Upper lobe of left lung (tissue), 6 donors: ENCODE measurements around the gene DUS1L. TPM values are rescaled to one million over a fixed set of nuclear protein-coding genes. Genes with fewer than 3 reads are reported as not detected.

Source experiments
- ATAC-seq, 2 donors: fragments of 200-7000 bp; cut with Tn5 transposase; one replicate each; pipeline ENCODE4 v1.9.1; 2022; ENCODE audit warnings: mild to moderate bottlenecking in 2 of 2, moderate library complexity in 2 of 2; ENCODE audit not compliant: low FRiP score in 2 of 2
- DNase-seq, 2 donors: peaks; one replicate each; pipeline ENCODE4 v3.0.0-alpha.2; 2019 to 2020
- H3K27ac ChIP-seq, 4 donors: fragments of 200-600 bp; sonication (generic); one replicate each; pipeline ENCODE4 v1.5.1; 2016 to 2019
- H3K27me3 ChIP-seq, 4 donors: fragments of 200-600 bp; sonication (generic); one replicate each; pipeline ENCODE4 v1.5.1; 2017 to 2019
- H3K36me3 ChIP-seq, 4 donors: fragments of 200-600 bp; sonication (generic); one replicate each; pipeline ENCODE4 v1.5.1; 2016 to 2019
- H3K4me1 ChIP-seq, 4 donors: fragments of 200-600 bp; sonication (generic); one replicate each; pipeline ENCODE4 v1.5.1; 2018 to 2019
- H3K4me3 ChIP-seq, 4 donors: fragments of 200-600 bp; sonication (generic); one replicate each; pipeline ENCODE4 v1.5.1; 2017 to 2019; ENCODE audit warnings: mild to moderate bottlenecking in 2 of 4, moderate library complexity in 1 of 4
- H3K9me3 ChIP-seq, 4 donors: fragments of 200-600 bp; sonication (generic); one replicate each; pipeline ENCODE4 v1.5.1; 2018 to 2019
- EP300 ChIP-seq, 4 donors: sonication (generic); formaldehyde crosslinking; IDR thresholded peaks; one replicate each; pipeline ENCODE4 v1.5.1; 2017; ENCODE audit warnings: antibody characterized with exemption in 4 of 4, control low read depth in 2 of 4
- POLR2A ChIP-seq, 4 donors: fragments of 450-650 bp; IDR thresholded peaks; one replicate each; pipeline ENCODE4 v1.5.1; 2016 to 2017; ENCODE audit warnings: antibody characterized with exemption in 4 of 4, mild to moderate bottlenecking in 2 of 4
- POLR2AphosphoS5 ChIP-seq, 2 donors: sonication (generic); formaldehyde crosslinking; IDR thresholded peaks; one replicate each; pipeline ENCODE4 v1.5.1; 2017; ENCODE audit warnings: antibody characterized with exemption in 2 of 2
- WGBS, 2 donors: methylation state at CpG; one replicate each; pipeline ENCODE4 v1.1.5; 2017 to 2018; 5-methylcytosine and 5-hydroxymethylcytosine counted together
- total RNA-seq, 6 donors: library from RNA; depleted of rRNA in 4 of 6; stranded (reverse); fragments of >200 nt in 4 of 6; gene quantifications; one replicate each; pipeline versions ENCODE4 v1.1.0 to v1.2.1, GENCODE V29; 2016 to 2021
- TF ChIP-seq, protein P1 (sequence below), 6 experiments: fragments of 450-650 bp in 4 of 6; fragments of 200-600 bp in 2 of 6; sonication (generic) in 2 of 6; IDR thresholded peaks; one replicate each; pipeline ENCODE4 v1.5.1; 2016 to 2019; ENCODE audit warnings: antibody characterized with exemption in 6 of 6
- donor health status: DM: no; HTN: no; CAD: no; lungs with moderate emphysema.
- donor health status: DM: no; HTN: yes; CAD: no; lungs with severe emphysema.

DUS1L gene
- total RNA-seq, 6 donors from 2014 or later, result 53.5 to 183 (median 106) TPM

DNA sequence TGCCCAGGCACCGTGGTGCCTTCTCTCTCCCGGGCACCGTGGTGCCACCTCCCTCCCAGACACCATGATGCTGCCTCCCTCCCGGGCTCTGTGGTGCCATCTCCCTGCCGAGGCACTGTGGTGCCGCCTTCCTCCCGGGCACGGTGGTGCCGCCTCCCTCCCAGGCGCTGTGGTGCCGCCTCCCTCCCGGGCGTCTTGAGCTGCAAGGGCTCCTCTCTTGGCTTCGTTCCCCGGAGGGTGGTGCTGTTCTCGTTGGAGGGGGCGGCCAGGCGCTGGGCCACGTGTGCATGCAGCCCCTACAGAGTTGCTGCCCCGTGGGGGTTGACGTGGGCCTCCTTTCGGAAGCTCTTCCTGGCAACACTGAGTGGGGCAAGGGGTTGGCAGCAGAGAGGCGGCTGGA, 51.2 kb downstream of the DUS1L start:
- H3K9me3 ChIP-seq, result no peaks in the 10 kb centered on the region
- TF ChIP-seq POLR2AphosphoS5 (IDR thresholded peaks at IDR 0.05) (no peak), POLR2A (IDR thresholded peaks at IDR 0.05) (no peak)
- TF ChIP-seq, protein P1, sequence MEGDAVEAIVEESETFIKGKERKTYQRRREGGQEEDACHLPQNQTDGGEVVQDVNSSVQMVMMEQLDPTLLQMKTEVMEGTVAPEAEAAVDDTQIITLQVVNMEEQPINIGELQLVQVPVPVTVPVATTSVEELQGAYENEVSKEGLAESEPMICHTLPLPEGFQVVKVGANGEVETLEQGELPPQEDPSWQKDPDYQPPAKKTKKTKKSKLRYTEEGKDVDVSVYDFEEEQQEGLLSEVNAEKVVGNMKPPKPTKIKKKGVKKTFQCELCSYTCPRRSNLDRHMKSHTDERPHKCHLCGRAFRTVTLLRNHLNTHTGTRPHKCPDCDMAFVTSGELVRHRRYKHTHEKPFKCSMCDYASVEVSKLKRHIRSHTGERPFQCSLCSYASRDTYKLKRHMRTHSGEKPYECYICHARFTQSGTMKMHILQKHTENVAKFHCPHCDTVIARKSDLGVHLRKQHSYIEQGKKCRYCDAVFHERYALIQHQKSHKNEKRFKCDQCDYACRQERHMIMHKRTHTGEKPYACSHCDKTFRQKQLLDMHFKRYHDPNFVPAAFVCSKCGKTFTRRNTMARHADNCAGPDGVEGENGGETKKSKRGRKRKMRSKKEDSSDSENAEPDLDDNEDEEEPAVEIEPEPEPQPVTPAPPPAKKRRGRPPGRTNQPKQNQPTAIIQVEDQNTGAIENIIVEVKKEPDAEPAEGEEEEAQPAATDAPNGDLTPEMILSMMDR (IDR thresholded peaks at IDR 0.05), result peak in 3 of 6 experiments; percentile 4 to 21 (median 18)
- H3K4me1 ChIP-seq, result peaks cover 0 to 52% (median 23%) of the 10 kb centered on the region in 4 donors
- peak in 1 of 2 donors; percentile 5 for ATAC-seq
- WGBS, 2 donors, result 57 to 67% methylated on average over 1 to 23 of the region's 23 CpGs
- DNase-seq, result peak; percentile 61 to 85
- H3K27ac ChIP-seq, result peak overlapping the region; percentile 21 to 91 (median 79)
- peak overlapping the region in 2 of 4 donors; percentile 12 to 18 for H3K4me3 ChIP-seq
- H3K27me3 ChIP-seq, result no peaks in the 10 kb centered on the region
- peaks cover 0 to 32% (median 7%) of the 10 kb centered on the region in 4 donors for H3K36me3 ChIP-seq

DNA sequence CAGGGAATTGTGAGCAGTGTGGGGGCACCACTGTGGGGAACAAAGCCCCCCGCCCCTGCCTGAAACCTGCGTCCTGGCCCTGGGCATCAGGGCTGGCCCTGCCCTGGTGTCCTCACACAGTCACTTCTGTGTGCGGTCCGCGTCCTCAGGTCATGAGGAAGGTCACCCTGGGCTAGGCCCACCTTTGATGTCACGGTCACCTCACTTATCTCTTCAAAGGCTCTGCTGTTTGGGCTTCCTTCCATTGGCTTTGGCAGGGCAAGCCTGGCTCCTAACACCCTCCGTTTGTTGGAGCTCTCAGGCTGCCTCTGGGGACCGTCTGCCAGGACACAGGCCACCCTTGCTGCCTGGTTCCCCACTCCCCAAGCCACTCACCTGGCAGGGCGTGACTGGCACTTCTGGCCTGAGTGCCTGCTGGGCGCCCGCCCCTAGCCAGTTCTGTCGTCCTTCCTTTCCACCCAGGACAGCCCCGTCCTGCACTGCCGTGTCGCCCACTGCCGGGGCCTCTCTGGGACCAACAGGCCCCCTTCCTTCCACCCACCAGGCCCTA, 51.8 kb downstream of the DUS1L start:
- DNase-seq (peak; percentile 82 to 85), ATAC-seq (peak in 1 of 2 donors; percentile 56)
- TF ChIP-seq, protein P1 (IDR thresholded peaks at IDR 0.05), result no peak
- no peak for TF ChIP-seq EP300 (IDR thresholded peaks at IDR 0.05)
- TF ChIP-seq POLR2A (IDR thresholded peaks at IDR 0.05), result peak in 2 of 4 donors; percentile 26 to 79
- peak in 1 of 2 donors; percentile 56 for TF ChIP-seq POLR2AphosphoS5 (IDR thresholded peaks at IDR 0.05)
- WGBS, 2 donors, result 68 to 75% methylated on average over 13 to 15 of the region's 16 CpGs
- Histone ChIP-seq H3K4me1 (peaks cover 0 to 47% (median 20%) of the 10 kb centered on the region in 4 donors), H3K36me3 (peaks cover 0 to 33% (median 7%) of the 10 kb centered on the region in 4 donors), H3K27me3 (no peaks in the 10 kb centered on the region), H3K9me3 (no peaks in the 10 kb centered on the region), H3K27ac (peak overlapping the region; percentile 75 to 91 (median 79)), H3K4me3 (peak overlapping the region in 2 of 4 donors; percentile 12 to 18)

DNA sequence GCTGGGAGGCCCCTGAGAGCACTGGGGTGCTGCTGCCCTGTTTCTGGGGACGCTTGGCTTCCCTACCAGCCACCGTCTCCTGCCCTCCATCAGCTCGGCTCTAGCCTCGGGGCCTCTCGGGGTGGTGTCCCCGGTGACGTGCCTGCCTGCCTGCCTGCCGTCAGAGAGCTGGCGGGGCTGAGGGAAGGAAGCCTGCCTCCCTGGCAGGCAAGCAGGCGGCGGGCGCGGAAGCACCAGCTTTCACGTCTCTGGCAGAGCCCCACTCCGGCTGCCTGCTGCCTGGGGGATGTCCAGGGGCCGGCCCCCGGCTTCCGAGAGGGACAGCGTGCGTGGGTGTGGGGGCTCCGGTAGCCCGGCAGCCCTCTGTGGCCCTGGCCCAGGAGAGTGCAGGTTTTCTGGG, 52.3 kb downstream of the DUS1L start:
- 56% methylated on average over 9 to 19 of the region's 22 CpGs for WGBS, 2 donors
- no peak for TF ChIP-seq EP300 (IDR thresholded peaks at IDR 0.05)
- TF ChIP-seq, protein P1 (IDR thresholded peaks at IDR 0.05), result no peak
- TF ChIP-seq POLR2AphosphoS5 (IDR thresholded peaks at IDR 0.05), result no peak
- no peak for TF ChIP-seq POLR2A (IDR thresholded peaks at IDR 0.05)
- Histone ChIP-seq H3K27ac (peak overlapping the region; percentile 75 to 91 (median 79)), H3K4me1 (peaks cover 0 to 45% (median 20%) of the 10 kb centered on the region in 4 donors), H3K27me3 (no peaks in the 10 kb centered on the region), H3K36me3 (peaks cover 0 to 28% (median 7%) of the 10 kb centered on the region in 4 donors), H3K9me3 (no peaks in the 10 kb centered on the region), H3K4me3 (peak overlapping the region in 2 of 4 donors; percentile 12 to 18)
- no peak for ATAC-seq
- peak in 1 of 2 donors; percentile 86 for DNase-seq

DNA sequence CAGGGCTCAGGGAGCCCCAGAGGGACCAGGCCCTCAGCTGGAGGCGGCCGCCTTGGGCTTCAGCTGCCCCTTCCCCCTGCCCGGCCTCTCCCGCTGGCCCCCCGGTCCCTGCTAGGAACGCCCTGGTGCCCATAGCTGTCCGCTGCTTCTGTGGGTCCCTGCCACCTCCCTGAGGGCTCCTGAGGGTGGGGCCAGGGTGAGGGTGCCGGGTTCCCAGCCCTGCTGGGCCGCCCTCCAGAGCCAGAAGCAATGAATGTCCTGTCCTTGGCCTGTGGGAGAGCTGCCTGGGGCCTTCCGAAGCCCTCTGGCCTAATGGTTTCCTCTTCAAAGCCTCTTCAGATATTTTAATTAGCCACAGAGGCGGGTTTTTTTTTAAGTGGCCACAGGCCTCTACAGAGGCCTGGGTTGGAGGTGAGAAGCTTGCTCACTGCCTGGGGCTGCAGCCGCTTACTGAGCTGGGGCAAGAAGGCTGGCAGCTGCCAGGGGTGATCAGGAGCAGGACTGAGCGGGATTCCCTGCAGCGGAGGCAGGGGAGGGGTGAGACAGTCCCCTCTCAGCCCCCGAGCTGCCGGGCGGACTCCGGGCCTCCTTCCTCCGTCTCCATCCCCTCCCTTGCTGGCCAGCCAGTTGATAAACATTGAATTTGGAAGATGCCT, 52.8 kb downstream of the DUS1L start:
- TF ChIP-seq EP300 (IDR thresholded peaks at IDR 0.05) (no peak), POLR2A (IDR thresholded peaks at IDR 0.05) (peak in 2 of 4 donors; percentile 20 to 63), POLR2AphosphoS5 (IDR thresholded peaks at IDR 0.05) (peak in 1 of 2 donors; percentile 28)
- TF ChIP-seq, protein P1 (IDR thresholded peaks at IDR 0.05), result no peak
- DNase-seq (peak; percentile 70 to 86), ATAC-seq (peak; percentile 28 to 65)
- whole genome bisulfite sequencing, 2 donors, result 52 to 77% methylated on average over 7 to 17 of the region's 19 CpGs
- Histone ChIP-seq H3K4me1 (peaks cover 0 to 40% (median 20%) of the 10 kb centered on the region in 4 donors), H3K9me3 (no peaks in the 10 kb centered on the region), H3K27ac (peak overlapping the region; percentile 76 to 91 (median 80)), H3K27me3 (no peaks in the 10 kb centered on the region), H3K36me3 (peaks cover 0 to 22% (median 7%) of the 10 kb centered on the region in 4 donors), H3K4me3 (peak overlapping the region in 1 of 4 donors; percentile 12)
